K562 treated with DMSO at 1 percent for 48 hours (cell line): ENCODE data around the gene SLC34A3. TPM values are rescaled to one million over a fixed set of nuclear protein-coding genes. Genes with fewer than 3 reads are reported as not detected.

Source experiments
- total RNA-seq: library from RNA; unstranded; fragments of 300-600 nt; gene quantifications from 2 replicates; pipeline ENCODE4 v1.2.3, GENCODE V29; 2022; ENCODE audit warnings: low replicate concordance; ENCODE audit errors: extremely low read depth

The SLC34A3 gene
- total RNA-seq, 1 experiment from 2014 or later: not detected

Other genes starting within 250 kb of the SLC34A3 start
- not detected in 2 replicates for gene LCNL1, start 247.9 kb upstream of the SLC34A3 start, total RNA-seq
- not detected in 2 replicates for gene PAXX, start 238.5 kb upstream of the SLC34A3 start, total RNA-seq
- not detected in 2 replicates for gene CLIC3, start 234.3 kb upstream of the SLC34A3 start, total RNA-seq
- not detected in 2 replicates for gene ABCA2, start 202.7 kb upstream of the SLC34A3 start, total RNA-seq
- not detected in 2 replicates for gene FUT7, start 198.8 kb upstream of the SLC34A3 start, total RNA-seq
- gene NPDC1, start 184.7 kb upstream of the SLC34A3 start, total RNA-seq: not detected in 2 replicates
- not detected in 2 replicates for gene ENTPD2, start 176.8 kb upstream of the SLC34A3 start, total RNA-seq
- gene SAPCD2, start 160.3 kb upstream of the SLC34A3 start, total RNA-seq: not detected in 2 replicates
- not detected in 2 replicates for gene UAP1L1, start 153.4 kb upstream of the SLC34A3 start, total RNA-seq
- 167 TPM in 1 of 2 replicates, not detected in the other for gene MAN1B1, start 143.9 kb upstream of the SLC34A3 start, total RNA-seq
- not detected in 2 replicates for gene DPP7, start 116.2 kb upstream of the SLC34A3 start, total RNA-seq
- not detected in 2 replicates for gene GRIN1, start 91.7 kb upstream of the SLC34A3 start, total RNA-seq
- gene LRRC26, start 60.9 kb upstream of the SLC34A3 start, total RNA-seq: not detected in 2 replicates
- not detected in 2 replicates for gene TMEM210, start 58.8 kb upstream of the SLC34A3 start, total RNA-seq
- gene ANAPC2, start 42.3 kb upstream of the SLC34A3 start, total RNA-seq: not detected in 2 replicates
- not detected in 2 replicates for gene SSNA1, start 42.2 kb upstream of the SLC34A3 start, total RNA-seq
- gene TPRN, start 30.2 kb upstream of the SLC34A3 start, total RNA-seq: not detected in 2 replicates
- gene TMEM203, start 25.3 kb upstream of the SLC34A3 start, total RNA-seq: not detected in 2 replicates
- gene NDOR1, start 25.2 kb upstream of the SLC34A3 start, total RNA-seq: not detected in 2 replicates
- gene RNF208, start 8.7 kb upstream of the SLC34A3 start, total RNA-seq: not detected in 2 replicates
- gene CYSRT1, start 5.7 kb upstream of the SLC34A3 start, total RNA-seq: not detected in 2 replicates
- gene RNF224, start 3.4 kb upstream of the SLC34A3 start, total RNA-seq: not detected in 2 replicates
- gene TUBB4B, start 10.4 kb downstream of the SLC34A3 start, total RNA-seq: 943 TPM in 1 of 2 replicates, not detected in the other
- gene STPG3, start 20.4 kb downstream of the SLC34A3 start, total RNA-seq: not detected in 2 replicates
- not detected in 2 replicates for gene NELFB, start 24.4 kb downstream of the SLC34A3 start, total RNA-seq
- 87.0 TPM in 1 of 2 replicates, not detected in the other for gene TOR4A, start 46.8 kb downstream of the SLC34A3 start, total RNA-seq
- gene NRARP, start 71.4 kb downstream of the SLC34A3 start, total RNA-seq: not detected in 2 replicates
- not detected in 2 replicates for gene EXD3, start 192.3 kb downstream of the SLC34A3 start, total RNA-seq
- not detected in 2 replicates for gene NOXA1, start 192.5 kb downstream of the SLC34A3 start, total RNA-seq
- gene ENTPD8, start 210.5 kb downstream of the SLC34A3 start, total RNA-seq: not detected in 2 replicates
- gene NSMF, start 228.4 kb downstream of the SLC34A3 start, total RNA-seq: not detected in 2 replicates